GM18498 (cell line): ENCODE data around the gene HAAO.
"Not testable (repeated sequence)": the region's sequence is repeated elsewhere in the genome, so short reads cannot be mapped to it uniquely, and the experiment has no call there.

Experiments used
- ATAC-seq: cut with Tn5 transposase; IDR thresholded peaks from one replicate; pipeline ENCODE4 v1.9.1; 2021; ENCODE audit warnings: mild to moderate bottlenecking, moderate library complexity; ENCODE audit not compliant: unreplicated experiment

The HAAO gene

DNA sequence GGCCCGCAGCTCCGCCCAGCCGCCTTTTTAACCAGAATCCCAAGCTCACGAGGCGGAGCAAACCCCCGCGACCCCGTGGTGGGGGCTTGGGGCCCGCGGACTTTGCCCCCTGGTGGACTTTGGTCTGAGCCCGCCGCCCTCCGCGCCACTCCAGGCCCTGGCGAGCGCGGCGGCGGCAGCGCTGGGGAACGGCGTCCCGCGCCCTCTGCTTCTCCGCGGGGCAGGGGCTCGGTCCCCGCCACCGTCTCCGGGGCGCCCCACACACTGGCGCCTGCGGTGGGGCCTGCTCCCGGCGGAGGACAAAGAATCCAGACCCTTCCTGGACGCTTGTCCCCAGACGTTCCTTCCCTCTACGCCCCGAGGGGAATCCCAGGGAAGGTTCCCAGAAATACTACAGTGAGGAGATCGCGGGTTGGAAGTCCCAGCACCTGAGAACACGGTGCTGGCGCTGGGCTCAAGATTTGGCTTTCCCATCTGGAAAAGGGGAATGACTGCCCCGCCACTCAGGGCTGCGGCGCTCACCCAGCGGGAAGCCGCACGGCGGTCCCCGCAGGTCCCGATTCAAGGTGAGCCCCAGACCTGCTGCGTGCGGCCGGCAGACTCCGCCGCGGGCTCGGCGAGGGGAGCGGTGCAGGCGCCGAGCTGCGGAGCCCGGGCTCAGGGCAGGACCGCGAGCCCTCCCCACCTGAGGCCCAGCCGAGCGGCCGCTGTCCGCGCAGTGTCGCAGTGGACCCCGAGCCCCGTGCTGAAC lies at the start of gene HAAO:
TSS of gene HAAO (minus strand) at position 1 of the 751 bp plus-strand sequence. CDS start 47 bp downstream, outside the sequence.
- peak; percentile 35 for ATAC-seq

DNA sequence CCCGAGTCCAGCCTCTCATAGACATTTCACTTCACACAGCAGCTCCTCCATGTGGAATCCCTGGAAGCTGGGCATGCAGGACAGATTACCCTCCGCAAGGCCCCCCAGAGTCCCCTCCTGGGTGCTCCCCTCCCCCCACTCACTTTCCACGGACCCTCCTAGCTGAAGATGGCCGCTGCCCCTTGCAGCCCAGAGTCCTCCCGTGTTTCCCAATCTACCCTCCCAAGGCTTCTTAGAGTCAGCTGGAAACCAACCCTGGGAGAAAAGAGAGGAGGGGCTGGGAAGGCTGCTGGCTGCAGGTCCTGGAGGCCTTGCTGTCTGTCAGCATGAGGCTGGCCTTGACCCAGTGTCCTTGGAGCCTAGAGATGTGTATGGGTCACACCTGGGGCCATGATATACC lies 49.0 kb upstream of the HAAO start:
- no peak for ATAC-seq

- no peak for ATAC-seq
These were observed 48.4 kb upstream of the HAAO start for GRCh38 chr2:42840760-42841159.

DNA sequence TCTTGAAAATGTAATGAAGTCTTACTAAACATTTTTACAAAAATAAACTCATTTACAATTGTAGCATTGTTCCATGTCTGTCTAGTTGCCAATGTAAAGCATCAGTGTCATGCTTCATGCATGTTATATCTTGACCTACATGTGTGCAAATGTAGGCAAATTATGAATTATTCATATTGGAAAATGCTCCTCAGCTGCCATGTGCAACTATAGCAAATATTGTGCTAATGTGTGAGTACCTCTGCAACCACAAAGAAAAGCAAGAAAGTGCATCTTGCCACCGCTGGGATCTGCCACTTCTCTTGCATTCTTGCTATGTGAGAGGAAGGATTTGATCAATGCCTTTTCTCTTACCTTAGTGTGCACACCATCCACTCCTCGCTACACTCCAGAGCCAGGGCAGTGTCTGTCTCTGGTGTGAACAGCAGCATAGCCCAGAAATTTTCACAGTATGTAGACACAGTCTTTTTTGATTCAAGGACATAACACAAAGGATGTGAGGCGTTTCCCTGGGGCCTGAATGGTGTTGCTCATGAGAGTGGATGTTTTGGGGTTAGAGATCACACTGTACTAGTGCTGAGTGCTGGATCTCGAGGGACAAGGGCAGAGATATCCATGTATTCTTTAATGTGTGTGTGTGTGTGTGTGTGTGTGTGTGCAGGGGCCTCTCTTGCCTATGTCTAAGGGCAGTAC lies 47.6 kb upstream of the HAAO start:
- no peak for ATAC-seq

DNA sequence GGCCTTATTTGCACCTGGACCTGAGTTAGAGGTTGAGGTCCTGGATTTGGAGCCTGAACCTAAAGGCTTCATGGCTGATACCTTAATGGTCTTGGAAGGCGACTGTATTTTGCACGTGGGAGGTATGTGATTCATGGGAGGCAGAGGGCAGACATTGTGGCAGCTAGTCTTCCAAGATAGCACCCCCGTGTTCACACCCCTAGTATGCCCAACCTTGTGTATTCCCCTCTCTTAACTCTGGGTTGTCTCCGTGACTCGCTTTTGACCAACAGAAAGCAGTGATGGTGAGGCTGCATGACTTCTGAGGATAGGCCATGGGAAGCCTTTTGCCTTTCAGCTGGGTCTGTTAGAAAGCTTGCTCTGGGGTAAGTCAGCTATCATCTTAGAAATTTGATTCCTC lies 45.8 kb upstream of the HAAO start:
- ATAC-seq, result no peak

DNA sequence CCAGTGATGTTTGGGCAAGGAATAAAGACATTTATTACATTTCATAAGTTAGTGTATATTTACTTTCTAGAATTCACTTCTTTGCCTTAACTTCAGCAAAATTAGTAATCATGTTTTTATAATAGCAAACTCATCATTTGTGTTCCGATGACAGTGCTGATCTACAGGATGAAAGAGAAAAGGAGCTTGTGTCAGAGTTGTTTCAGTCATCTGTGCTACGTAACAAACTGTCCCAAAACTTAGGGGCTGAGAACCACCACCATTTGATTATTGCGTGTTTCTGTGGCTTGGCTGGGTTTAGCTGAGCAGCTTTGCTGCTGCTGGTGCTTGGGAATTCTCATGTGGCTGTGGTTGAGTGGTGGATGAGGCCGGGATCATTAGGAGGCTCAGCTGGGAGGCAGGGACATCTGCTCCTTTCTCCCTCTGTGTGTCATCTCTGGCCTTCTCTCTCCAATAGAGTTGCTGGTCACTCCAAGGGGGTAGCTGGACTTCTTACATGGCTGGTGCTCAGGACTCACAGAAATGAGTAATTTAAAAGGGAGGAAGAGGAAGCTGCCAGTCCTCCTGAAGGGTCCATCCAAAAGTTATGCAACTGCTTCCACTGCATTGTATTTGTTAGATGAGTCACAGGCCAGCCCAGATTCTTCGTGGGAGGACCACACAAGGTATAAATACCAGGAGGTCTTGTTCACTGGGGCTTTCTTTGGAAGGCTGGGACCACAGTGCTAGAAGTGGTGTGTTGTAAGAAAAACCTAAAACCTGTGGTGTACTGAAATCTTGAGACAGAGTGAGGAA lies 43.4 kb upstream of the HAAO start:
- ATAC-seq, result no peak

DNA sequence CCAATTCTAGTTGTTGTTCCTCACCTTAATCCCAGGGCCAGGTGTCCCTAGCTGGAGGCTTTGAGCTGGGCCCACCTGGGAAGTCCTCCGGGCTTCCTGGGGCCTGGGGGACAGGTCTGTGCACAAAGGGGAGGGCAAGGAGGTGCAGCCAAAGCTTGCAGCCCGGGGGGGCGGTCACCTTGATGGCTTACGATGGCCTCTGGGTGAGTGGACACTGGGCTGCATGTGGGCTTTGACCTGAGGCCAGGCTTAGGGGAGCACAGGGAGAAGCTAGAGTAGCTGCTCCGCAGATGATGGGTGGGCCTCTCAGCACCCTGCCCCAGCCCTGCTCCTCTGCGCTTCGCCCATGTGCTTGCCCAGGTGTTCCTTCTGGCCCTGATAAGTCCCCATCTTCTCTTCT lies 41.8 kb upstream of the HAAO start:
- no peak for ATAC-seq

DNA sequence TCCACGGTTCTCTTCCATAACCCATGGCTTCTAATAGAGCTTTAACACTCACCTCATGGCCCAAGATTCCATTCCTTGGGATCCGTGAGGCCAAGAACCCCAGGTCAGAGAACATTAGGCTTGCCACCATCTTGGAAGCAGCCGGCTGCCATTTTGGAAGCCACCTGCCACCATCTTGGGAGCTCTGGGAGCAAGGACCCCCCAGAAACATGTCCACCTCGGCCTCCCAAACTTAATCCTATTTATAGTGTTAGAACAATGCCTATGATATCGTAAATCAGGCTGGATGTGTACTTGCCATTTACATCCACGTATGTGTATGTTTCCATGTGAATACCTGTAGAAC lies 39.9 kb upstream of the HAAO start:
- no peak for ATAC-seq

- not testable (repeated sequence) for ATAC-seq
These were observed 39.3 kb upstream of the HAAO start for GRCh38 chr2:42831575-42832288.

- no peak for ATAC-seq
These were observed 38.7 kb upstream of the HAAO start for GRCh38 chr2:42830922-42831574.

GRCh38 chr2:42829671-42830440 lies 37.5 kb upstream of the HAAO start:
- ATAC-seq, result no peak

DNA sequence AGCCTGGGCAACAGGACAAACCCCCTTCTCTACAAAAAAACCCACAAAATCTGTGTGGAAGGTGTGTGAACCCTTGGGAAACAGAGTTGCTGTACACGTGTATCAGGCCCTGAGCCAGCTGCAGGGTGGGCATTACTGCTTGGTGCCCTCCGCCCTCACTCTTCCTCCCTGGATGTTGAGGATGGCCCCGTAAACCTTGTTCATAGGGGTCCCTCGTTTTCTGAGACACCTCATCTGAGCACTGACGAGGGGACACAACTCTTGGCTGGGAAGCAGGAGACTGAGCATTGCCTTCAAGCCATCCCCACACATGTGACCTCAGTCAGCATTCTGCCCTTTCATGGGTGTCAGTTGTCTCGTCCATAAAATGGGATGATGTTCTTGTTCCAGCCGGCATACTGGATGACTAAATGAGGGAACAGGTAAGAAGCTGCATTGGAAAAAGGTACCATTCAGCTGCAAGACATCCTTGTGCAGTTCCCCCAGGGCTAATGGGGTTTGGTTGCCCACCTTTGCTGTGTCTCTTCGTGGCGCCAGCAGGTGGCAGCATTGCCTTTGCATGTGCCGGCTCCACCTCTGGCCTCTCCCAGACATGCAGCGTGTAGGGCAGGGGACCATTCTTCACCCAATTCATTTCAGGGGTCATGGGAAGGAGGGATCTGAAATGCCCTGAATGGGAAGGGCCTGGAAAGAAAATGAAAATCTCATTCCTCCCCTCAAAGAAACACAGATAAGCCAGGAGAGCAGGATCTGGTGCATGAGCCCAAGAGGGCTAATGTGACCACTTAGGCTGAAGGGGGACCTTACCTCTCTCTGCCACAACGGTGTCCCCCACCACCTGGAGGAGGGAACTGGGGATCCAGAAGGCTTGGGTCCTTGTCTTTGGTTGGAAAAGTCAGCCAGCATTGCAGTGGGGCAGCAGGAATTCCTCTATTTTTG lies 36.4 kb upstream of the HAAO start:
- ATAC-seq, result peak; percentile 83

DNA sequence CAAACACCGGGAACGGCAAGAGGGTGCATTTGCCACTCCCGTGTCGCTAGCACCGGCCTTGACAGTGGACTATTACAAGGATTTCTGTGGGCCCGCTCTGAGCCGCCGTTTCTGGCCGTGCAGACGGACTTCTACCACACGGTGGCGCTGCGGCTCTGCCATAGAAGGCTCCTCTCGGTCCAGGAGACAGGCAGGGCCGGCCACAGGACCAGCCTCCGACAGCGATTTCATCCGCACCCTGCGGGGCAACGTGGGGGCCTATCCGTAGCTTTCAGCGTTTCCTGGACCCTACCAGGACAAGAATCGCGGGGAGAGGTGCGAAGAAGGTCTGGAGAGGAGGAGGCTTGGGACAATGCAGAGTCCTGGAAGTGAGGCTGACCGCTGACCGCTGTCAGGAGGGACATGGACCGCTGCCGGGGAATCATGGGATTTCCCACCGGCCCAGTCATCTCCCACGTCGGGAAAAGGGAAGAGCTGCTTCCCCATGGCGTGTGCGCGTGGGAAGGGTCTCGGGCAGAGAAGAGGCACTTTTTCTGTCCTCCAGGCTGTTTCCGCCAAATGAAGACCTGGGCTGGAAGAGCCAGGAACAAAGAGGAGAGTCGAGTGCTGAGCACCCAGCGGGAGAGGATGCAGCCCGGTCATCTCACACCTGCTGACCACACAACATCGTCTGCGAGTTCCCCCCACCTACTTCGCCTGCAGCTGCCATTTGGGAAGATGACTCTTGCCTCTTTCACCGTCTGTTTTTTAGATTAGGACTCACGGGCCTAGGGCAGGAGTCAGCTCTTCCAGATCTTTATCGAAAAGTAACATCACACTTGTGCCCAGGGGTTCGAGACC lies 35.5 kb upstream of the HAAO start:
- peak; percentile 77 for ATAC-seq

GRCh38 chr2:42826231-42826630 lies 33.8 kb upstream of the HAAO start:
- ATAC-seq, result no peak

DNA sequence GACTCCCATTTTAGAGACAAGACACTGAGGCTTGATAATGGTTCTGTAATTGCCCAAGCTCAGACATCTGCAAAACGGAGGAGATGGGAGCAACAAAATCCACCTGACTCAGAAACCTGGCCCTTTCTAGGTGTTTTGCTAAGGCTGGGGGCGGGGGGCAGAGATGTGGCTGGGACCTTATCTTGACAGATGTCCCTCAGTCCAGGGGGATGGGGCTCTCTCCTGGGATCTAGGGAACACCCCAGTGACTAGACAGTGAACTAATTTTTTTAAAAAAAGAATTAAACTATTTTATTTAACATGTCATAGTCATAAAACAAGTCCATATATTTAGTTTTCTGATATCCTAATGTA lies 32.0 kb upstream of the HAAO start:
- no peak for ATAC-seq

DNA sequence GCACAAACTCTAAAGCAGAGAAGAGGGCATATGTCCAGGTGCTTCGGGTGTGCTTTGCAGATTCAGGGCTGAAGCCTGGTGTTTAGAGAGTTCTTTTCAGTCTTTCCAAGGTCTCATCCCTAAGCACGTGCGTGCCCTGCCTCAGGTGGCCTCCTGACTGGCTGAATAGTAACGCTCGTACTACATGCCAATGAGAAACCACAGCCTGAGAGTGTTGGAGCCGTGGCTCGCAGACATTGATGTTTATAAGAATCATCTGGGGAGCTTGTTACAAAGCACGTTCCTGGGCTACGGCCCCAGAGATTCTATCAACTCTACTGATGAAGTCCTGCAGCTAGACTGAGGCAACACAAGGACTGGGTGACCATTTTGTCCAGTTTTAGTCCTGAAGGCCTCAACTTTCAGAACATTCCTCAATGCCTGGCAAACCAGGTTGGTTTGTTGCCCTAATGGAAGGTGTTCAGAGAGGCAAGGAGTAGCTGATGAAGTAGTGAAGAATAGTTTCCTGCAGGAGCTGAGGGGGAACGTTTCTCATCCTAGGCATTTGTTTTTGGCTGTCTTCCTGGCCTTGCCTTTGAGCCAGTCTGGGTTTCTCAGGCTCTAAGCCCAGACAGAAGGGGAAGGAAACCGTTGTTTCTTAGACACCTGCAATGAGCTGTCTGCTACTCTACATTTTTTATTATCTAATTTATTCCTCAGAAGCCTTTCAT lies 31.5 kb upstream of the HAAO start:
- no peak for ATAC-seq

GRCh38 chr2:42819160-42819559 lies 26.8 kb upstream of the HAAO start:
- ATAC-seq, result no peak
